Bone marrow (tissue), 2 donors: Measurements from ENCODE around the gene SART3.
"Not testable (repeated sequence)": the region's sequence is repeated elsewhere in the genome, so short reads cannot be mapped to it uniquely, and the experiment has no call there.

Experiments used
- DNase-seq, 2 donors: peaks; one replicate each; lab custom pipeline; 2025; lab: John Stamatoyannopoulos, UW

The SART3 gene

DNA sequence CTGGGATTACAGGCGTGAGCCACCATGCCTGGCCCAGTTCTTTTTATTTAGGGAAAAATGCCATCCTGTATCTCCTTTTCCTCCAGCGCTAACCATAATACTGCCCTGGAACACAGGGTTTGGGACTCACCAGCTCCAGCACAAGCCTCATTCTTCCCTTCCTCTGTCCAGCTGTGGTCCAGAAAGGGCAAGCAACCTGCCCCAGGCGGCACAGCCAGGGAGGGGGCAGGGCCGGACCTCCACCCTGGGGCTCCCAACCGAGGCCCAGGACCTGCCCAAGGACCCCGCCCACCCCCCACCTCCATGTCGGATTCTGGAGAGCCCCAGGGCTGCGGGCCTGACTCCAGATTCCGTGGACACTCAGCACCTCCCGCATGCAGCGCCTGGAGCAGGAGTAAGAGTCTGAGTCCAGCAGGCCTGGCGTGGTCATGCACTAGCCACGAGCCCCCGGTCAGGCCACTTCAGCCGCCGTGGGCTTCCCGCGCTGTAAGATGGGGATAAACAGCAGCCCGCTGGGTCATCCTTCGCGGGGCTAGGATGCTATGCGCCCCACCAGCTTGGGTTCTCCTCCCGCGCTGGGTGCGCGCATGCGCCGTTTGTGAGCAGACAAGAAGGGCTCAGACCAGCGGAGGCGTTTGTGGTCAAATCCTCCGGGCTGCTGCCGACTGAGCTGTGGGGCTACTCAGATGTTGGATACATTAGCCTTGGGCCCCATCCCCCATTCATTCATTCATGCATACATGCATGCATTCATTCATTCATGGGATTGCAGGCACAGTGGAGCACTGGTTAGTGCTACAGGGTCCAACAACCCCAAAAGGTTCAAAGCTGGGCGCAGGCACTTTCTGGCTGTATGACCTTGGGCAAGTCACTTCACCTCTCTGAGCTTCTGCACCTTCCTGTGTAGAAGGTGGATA is 20.6 kb upstream of the SART3 start:
- DNase-seq: no peak

GRCh38 chr12:108580531-108580930 is 19.6 kb upstream of the SART3 start:
- no peak for DNase-seq

GRCh38 chr12:108578813-108579212 is 17.8 kb upstream of the SART3 start:
- DNase-seq: no peak

DNA sequence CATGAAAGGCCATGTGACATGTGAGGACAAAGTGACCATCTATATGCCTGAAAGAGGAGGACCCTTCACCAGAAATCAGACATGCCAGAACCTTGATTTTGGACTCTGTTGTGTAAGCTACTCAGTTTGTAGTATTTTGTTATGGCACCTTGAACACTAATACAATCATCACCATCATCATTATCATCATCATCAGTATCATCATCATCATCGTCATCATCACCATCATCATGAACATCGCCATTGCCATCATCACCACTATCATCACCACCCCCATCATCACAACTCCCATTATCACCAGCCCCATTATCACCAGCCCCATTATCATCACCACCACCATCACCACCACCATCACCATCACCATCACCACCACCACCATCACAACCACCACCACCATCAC is 17.3 kb upstream of the SART3 start:
- no peak for DNase-seq

- DNase-seq: no peak
Measured at GRCh38 chr12:108577458-108577857, 16.5 kb upstream of the SART3 start.

- no peak for DNase-seq
Measured at GRCh38 chr12:108576660-108577234, 15.8 kb upstream of the SART3 start.

DNA sequence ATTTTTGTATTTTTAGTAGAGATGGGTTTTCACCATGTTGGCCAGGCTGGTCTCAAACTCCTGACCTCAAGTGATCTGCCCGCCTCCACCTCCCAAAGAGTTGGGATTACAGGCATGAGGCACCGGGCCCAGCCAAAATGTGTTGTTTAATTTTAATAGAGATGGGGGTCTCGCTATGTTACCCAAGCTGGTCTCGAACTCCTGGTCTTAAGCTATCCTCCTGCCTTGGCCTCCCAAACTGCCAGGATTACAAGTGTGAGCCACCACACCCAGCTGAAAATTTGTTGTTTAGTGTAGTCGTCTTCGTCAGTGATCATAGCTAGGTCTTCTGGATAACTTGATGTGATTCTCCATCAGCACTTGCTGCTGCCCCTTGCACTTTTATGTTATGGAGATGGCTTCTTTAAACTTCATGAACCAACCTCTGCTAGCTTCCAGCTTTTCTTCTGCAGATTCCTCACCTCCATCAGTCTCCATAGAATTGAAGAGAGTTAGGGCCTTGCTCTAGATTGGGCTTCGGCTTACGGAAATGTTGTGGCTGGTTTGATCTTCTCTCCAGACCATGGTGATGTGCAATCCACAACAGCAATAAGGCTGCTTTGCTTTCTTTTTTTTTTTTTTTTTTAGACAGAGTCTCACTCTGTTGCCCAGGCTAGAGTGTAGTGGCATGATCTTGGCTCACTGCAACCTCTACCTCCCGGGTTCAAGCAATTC is 14.4 kb upstream of the SART3 start:
- DNase-seq: no peak

DNA sequence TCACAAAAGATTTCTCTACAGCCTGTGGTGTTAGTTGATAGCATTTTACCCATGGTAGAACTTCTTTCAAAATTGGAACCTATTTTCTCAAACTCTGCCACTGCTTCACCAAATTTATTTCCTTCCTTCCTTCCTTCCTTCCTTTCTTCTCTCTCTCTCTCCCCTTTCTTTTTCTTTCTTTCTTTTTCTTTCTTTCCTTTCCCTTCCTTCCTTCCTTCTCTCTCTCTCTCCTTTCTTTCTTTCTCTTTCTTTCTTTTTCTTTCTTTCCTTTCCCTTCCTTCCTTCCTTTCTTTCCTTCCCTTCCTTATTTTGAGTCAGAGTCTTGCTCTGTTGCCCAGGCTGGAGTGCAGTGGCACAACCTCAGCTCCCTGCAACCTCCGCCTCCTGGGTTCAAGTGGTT is 13.3 kb upstream of the SART3 start:
- DNase-seq: not testable (repeated sequence)

DNA sequence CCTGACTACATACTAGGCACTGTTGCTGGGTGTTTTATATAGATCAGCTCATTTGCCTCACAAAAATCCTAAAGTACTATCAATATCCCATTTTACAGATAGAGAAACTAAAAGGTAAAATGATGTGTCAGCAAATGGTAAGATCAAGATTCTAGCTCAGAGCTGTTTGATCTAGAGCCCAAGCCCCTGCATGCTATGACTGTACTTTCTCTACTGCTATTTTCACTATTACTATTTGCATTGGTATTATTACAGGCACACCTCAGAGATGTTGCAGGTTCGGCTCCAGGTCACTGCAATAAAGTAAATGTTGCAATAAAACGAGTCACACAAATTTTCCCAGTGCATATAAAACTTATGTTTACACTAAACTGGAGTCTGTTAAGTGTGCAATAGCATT is 12.3 kb upstream of the SART3 start:
- no peak for DNase-seq

DNA sequence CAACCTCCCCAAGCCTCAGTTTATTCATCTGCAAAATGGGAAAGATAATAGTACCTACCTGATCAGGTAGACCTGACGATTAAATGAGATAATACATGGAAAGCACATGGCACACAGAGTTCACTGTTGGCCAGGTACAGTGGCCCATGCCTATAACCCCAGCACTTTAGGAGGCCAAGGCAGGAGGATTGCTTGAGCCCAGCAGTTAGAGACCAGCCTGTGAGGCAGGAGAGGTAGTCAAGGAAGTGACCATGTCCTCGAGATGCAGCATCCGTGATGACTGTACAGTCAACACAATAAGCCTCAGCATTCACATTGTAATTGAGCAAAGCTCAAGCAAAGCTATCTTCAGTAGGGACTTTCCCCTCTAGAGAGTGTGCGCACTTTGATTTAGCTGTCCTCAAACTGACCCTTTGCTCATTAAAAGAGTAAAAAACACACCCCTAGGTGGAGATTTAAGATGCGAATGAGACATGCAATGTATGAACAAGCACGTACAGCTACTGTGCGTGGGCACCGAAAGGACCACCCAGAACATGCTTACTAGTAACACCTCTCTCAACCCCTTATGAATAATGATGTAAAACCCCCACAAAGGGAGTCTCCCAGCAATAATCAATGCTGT is 11.3 kb upstream of the SART3 start:
- DNase-seq: no peak

GRCh38 chr12:108571609-108572165 is 10.7 kb upstream of the SART3 start:
- no peak for DNase-seq

DNA sequence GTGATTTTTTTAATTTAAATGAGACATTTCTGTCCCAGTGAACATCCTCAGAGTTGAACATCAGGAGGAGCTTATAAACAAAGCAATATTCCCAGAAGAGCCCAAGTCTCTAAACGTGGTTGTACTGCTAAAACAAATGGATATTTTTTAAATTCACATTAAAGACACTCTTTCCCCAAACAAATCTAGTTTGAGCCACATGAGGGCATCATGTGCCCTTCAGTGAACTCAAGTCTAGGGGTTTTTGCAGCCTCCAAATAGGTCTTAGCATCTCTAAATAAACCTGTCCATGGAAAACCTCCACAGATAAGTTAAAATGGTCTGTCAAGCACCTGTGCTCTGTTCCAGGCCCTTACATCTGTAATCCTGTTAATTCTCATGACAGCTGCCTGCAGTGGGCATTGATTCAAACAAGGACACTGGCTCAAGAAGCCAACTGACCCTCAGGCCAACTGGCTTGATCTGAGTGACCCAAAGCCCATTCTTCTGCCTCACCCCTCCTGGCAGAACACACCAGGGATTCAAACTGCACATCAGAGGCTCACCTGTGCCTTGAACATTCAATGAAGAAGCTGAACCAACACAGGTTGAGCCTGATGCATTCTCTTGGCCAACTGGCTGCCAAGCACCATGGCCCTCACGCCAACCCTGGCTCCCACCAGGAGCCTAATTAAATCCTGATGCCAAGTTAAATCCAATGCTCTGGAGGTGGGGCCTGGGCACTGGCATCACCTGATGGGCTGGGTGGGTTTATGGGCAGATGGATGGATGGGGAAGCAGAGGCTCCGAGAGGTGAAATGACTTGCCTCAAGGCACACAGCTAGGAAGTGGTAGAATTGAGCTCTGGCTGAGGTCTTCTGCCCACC is 10.0 kb upstream of the SART3 start:
- DNase-seq: peak in 1 of 2 donors; percentile 18

DNA sequence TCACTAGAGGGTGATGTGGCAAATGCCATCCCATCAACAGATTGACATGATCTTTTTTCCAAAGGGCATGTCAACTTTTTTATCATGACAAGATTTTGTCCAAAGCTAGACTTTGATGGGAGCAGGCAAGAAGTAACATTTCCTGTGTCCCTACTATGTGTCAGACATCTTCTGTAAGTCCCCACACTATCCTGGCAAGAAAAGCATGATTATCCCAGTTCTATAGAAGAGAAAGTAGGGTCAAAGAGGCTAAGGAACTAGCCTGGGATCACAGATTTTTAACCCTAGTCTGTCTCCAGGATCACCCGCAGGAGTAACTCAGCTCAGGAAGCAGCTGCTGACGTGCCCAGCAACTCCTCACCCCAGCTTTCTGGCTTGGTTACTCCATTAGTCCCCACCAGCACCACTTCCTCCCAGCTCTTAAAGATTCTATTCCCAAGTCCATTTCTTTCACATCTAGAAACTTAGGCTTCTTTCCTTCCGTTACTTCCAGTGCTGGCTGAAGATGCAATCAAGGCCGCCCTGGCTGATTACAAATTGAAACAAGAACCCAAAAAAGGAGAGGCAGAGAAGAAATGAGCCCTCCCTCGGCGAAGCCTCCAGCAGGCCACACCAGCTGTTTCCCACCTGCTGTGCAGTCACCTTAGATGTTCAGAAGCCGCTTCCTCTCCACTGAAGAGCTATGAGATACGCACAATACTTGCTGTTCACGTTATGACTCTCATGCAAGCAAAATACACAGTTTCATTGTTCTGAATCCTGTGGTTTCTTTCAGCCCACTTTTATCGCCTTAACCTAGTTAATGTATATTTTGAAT is 7.6 kb upstream of the SART3 start:
- no peak for DNase-seq

GRCh38 chr12:108567406-108568337 is 6.7 kb upstream of the SART3 start:
- DNase-seq: no peak

DNA sequence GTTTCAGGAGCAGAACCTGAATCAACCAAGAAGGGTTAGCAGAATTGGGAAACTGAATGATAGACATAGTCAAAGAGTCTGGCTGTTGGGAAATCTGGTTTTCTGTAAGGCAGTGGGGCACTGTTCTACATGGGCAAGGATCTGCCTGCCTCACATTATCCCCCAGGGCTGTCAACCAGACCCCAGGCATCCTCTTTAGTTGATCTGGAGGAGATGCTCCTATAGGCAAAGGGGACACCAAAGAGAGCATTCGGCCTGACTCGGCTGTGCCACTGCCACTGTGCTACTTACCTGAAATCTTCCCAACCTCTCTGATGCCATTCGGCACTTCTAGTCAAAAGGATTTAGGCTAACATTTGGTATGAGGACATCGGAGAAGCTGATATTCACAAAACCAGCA is 5.5 kb upstream of the SART3 start:
- DNase-seq: no peak

DNA sequence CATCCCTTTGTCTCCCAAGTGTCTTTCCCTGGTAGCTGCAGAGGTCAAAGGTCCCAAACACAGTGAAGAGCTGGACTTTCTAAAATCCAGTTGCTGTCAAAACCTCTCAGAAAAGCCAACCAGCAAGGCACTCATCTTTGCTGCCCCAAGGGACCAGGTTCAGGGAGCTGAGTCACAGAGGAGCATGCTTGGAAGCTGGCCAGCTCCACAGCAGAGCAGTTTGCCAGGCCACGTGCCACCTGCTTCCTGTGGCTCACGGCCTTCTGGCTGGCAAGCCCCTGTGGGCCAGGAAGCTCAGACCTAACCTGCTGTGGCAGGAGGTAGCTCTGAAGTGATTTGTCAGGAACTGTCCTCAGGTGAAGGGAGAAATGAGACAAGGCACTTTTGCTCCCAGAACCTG is 5.0 kb upstream of the SART3 start:
- DNase-seq: peak in 1 of 2 donors; percentile 76

DNA sequence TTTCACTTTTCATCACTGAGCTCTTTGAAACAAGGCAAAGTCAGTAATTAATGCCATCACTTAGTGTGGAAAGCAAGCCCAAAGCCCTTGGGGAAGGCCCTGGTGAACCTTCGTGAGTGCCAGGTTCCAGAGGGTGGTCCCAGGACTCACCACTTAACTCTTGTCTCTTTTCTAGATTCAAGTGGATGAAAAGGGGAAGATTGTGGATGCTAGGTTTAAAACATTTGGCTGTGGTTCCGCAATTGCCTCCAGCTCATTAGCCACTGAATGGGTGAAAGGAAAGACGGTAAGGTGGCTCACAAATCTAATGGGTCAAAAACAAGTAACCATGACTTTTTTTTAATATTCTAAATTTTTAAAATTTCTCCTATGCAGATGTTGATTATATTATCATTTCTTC is 4.2 kb upstream of the SART3 start:
- no peak for DNase-seq

DNA sequence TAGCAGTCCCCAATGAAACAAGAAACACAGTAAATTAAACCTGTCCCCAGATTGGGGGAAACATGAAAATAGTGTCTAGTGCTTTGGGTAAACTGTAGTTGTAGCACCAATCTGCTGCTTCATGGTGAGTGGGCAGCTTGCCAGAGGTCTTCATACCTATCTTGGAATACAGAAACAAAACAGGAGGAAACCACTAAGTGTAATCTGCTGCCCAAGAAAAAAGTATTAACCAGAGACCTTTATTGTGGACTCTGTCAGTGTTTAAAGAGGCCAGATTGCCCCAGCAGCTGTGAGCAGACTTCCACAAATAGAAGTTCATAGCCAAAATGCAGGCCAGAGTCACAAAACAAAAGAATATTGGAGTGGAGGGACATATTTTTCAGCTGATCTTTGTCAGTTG is 3.8 kb upstream of the SART3 start:
- no peak for DNase-seq

DNA sequence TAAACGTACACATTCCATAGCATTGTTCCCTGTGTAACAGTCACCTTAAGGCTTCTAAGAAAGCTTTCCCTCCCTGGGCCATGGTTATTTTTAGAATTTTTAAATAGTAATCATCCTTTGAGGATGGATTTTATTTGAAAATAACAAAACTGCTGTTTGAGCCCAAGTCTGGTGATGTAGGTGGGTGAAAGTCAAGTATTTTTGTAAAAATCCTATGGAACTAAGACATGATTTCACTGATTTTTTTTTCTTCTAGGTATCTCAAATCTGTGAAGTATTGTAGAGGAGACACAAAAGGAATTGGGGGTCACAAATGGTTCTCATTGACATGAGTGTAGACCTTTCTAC is 2.8 kb upstream of the SART3 start:
- DNase-seq: no peak
